Limb (tissue), 2 donors: ENCODE data around the gene DHX34.
"Not testable (repeated sequence)": the region's sequence is repeated elsewhere in the genome, so short reads cannot be mapped to it uniquely, and the experiment has no call there.

ENCODE experiments used
- DNase-seq, 2 donors: peaks; one replicate each; pipeline ENCODE4 v3.0.0-alpha.2; 2016; ENCODE audit errors: extremely low spot score in 2 of 2

The DHX34 gene

GRCh38 chr19:47388721-47389120 lies 39.6 kb downstream of the DHX34 start:
- DNase-seq: not testable (repeated sequence)

- DNase-seq: no peak
Measured at GRCh38 chr19:47389150-47389556, 40.0 kb downstream of the DHX34 start.

GRCh38 chr19:47390533-47391488 lies 41.7 kb downstream of the DHX34 start:
- DNase-seq: no peak

GRCh38 chr19:47391510-47392223 lies 42.6 kb downstream of the DHX34 start:
- DNase-seq: peak; percentile 39 to 75

GRCh38 chr19:47398707-47399597 lies 49.8 kb downstream of the DHX34 start:
- DNase-seq: no peak

- no peak for DNase-seq
Measured at GRCh38 chr19:47402504-47402903, 53.4 kb downstream of the DHX34 start.

- DNase-seq: no peak
Measured at GRCh38 chr19:47404334-47405196, 55.5 kb downstream of the DHX34 start.

GRCh38 chr19:47405197-47405550 lies 56.1 kb downstream of the DHX34 start:
- no peak for DNase-seq

- no peak for DNase-seq
Measured at GRCh38 chr19:47405854-47406417, 56.8 kb downstream of the DHX34 start.

- DNase-seq: peak in 1 of 2 donors; percentile 65
Measured at GRCh38 chr19:47406711-47407416, 57.7 kb downstream of the DHX34 start.

GRCh38 chr19:47407417-47407774 lies 58.3 kb downstream of the DHX34 start:
- no peak for DNase-seq

GRCh38 chr19:47408156-47408938 lies 59.2 kb downstream of the DHX34 start:
- no peak for DNase-seq

- DNase-seq: no peak
Measured at GRCh38 chr19:47411101-47411500, 62.0 kb downstream of the DHX34 start.

GRCh38 chr19:47411696-47412095 lies 62.6 kb downstream of the DHX34 start:
- DNase-seq: not testable (repeated sequence)

GRCh38 chr19:47413941-47414340 lies 64.8 kb downstream of the DHX34 start:
- DNase-seq: no peak

- no peak for DNase-seq
Measured at GRCh38 chr19:47414469-47414868, 65.4 kb downstream of the DHX34 start.

GRCh38 chr19:47415953-47416642 lies 67.0 kb downstream of the DHX34 start:
- DNase-seq: no peak

- DNase-seq: no peak
Measured at GRCh38 chr19:47416643-47416985, 67.5 kb downstream of the DHX34 start.
